ENCODE measurements around the gene RNPEPL1. TPM values are rescaled to one million over a fixed set of nuclear protein-coding genes. Genes with fewer than 3 reads are reported as not detected.

RNPEPL1 gene
- polyA plus RNA-seq, 3 donors = 15.4 to 100 (median 36.4) TPM

- WGBS (ENCODE audit: insufficient coverage) = 87% methylated on average over 3 of the region's 4 CpGs
- H2AFZ ChIP-seq (ENCODE audit: insufficient read depth, low read depth, low read length, poor library complexity, severe bottlenecking) = no peak overlapping the region
- TF ChIP-seq CTCF (IDR thresholded peaks at IDR 0.05) = no peak
- H3K9me3 ChIP-seq (replicated peaks in 1 of 2; ENCODE audit: control insufficient read depth in 1 of 2, insufficient read depth in 1 of 2, low read length in 2 of 2) = no peaks in the 10 kb centered on the region
- intact Hi-C loops (cut with micrococcal nuclease) = loop anchor here (2.0 to 10.0 kb wide), 3 partner anchors 23 to 559 kb away; partner anchors contain the start of genes DUSP28 (in 1 of the 2) and NDUFA10 (in 1 of the 2)
- H3K4me1 ChIP-seq (ENCODE audit: control insufficient read depth in 1 of 2, insufficient read depth in 2 of 2, low read length in 2 of 2) = peaks cover 58 to 69% of the 10 kb centered on the region in 2 donors
- H4K20me1 ChIP-seq (ENCODE audit: insufficient read depth, low read length) = peaks cover 45% of the 10 kb centered on the region
- DNase-seq = no peak
- H3K4me3 Mint-ChIP-seq = no peak overlapping the region
- peak overlapping the region in 1 of 2 donors; percentile 22 for H3K27ac ChIP-seq (ENCODE audit: low read depth in 1 of 2, low read length in 2 of 2)
- H3K9me3 Mint-ChIP-seq = peaks cover 0 to 3% (median 0%) of the 10 kb centered on the region in 7 donors
- H3K9ac ChIP-seq (ENCODE audit: insufficient read depth, low read length, poor library complexity, severe bottlenecking) = no peak overlapping the region
- H3K4me2 ChIP-seq (replicated peaks; ENCODE audit: extremely low read depth, low read length, poor library complexity, severe bottlenecking) = no peak overlapping the region
- H3K36me3 ChIP-seq (replicated peaks in 1 of 2; ENCODE audit: control insufficient read depth in 1 of 2, insufficient read depth in 2 of 2, low read length in 2 of 2) = peaks cover 0 to 8% of the 10 kb centered on the region in 2 donors
- H3K27me3 Mint-ChIP-seq (ENCODE audit: low read depth in 3 of 3) = peaks cover 2 to 3% (median 2%) of the 10 kb centered on the region in 3 donors
- peaks cover 76% of the 10 kb centered on the region for H3K79me2 ChIP-seq (ENCODE audit: insufficient read depth, low read length)
- no peak overlapping the region for H3K4me3 ChIP-seq (replicated peaks in 1 of 3; ENCODE audit: low read depth in 2 of 3, low read length in 3 of 3)
- peaks cover 21 to 25% of the 10 kb centered on the region in 2 donors for H3K36me3 Mint-ChIP-seq
- H3K27ac Mint-ChIP-seq = peak overlapping the region in 4 of 7 donors; percentile 14 to 55 (median 38)
- peaks cover 78% of the 10 kb centered on the region for H3K4me1 Mint-ChIP-seq
- no peaks in the 10 kb centered on the region for H3K27me3 ChIP-seq (ENCODE audit: control insufficient read depth in 2 of 2, insufficient read depth in 2 of 2, low read length in 2 of 2)
Observed at GRCh38 chr2:240583774-240584173, 15.5 kb downstream of the RNPEPL1 start.

- Histone ChIP-seq H3K36me3 (replicated peaks in 1 of 2; ENCODE audit: control insufficient read depth in 1 of 2, insufficient read depth in 2 of 2, low read length in 2 of 2) (peaks cover 0 to 12% of the 10 kb centered on the region in 2 donors), H3K27me3 (ENCODE audit: control insufficient read depth in 2 of 2, insufficient read depth in 2 of 2, low read length in 2 of 2) (no peaks in the 10 kb centered on the region), H4K20me1 (ENCODE audit: insufficient read depth, low read length) (peaks cover 45% of the 10 kb centered on the region), H2AFZ (ENCODE audit: insufficient read depth, low read depth, low read length, poor library complexity, severe bottlenecking) (no peak overlapping the region), H3K4me2 (replicated peaks; ENCODE audit: extremely low read depth, low read length, poor library complexity, severe bottlenecking) (peak overlapping the region; percentile 96), H3K4me1 (ENCODE audit: control insufficient read depth in 1 of 2, insufficient read depth in 2 of 2, low read length in 2 of 2) (peaks cover 50 to 61% of the 10 kb centered on the region in 2 donors), H3K4me3 (replicated peaks in 1 of 3; ENCODE audit: low read depth in 2 of 3, low read length in 3 of 3) (peak overlapping the region in 1 of 3 experiments; percentile 80), H3K9me3 (replicated peaks in 1 of 2; ENCODE audit: control insufficient read depth in 1 of 2, insufficient read depth in 1 of 2, low read length in 2 of 2) (no peaks in the 10 kb centered on the region), H3K27ac (ENCODE audit: low read depth in 1 of 2, low read length in 2 of 2) (peak overlapping the region; percentile 93 to 94), H3K9ac (ENCODE audit: insufficient read depth, low read length, poor library complexity, severe bottlenecking) (peak overlapping the region; percentile 32), H3K79me2 (ENCODE audit: insufficient read depth, low read length) (peaks cover 84% of the 10 kb centered on the region)
- Mint-ChIP-seq H3K36me3 (peaks cover 26 to 31% of the 10 kb centered on the region in 2 donors), H3K4me1 (peaks cover 75% of the 10 kb centered on the region), H3K27ac (peak overlapping the region; percentile 89 to 98 (median 91)), H3K4me3 (peak overlapping the region; percentile 42 to 92), H3K27me3 (ENCODE audit: low read depth in 3 of 3) (peaks cover 2 to 3% (median 2%) of the 10 kb centered on the region in 3 donors), H3K9me3 (peaks cover 0 to 3% (median 0%) of the 10 kb centered on the region in 7 donors)
- TF ChIP-seq CTCF (IDR thresholded peaks at IDR 0.05) = no peak
- 50% methylated on average over 2 of the region's 4 CpGs for WGBS (ENCODE audit: insufficient coverage)
- DNase-seq = peak; percentile 85 to 89 (median 87)
- intact Hi-C loops (cut with micrococcal nuclease) = loop anchor here (2.0 to 10.0 kb wide), 4 partner anchors 24 to 560 kb away; partner anchors contain the start of genes DUSP28 (in 1 of the 2) and NDUFA10 (in 1 of the 2)
Observed at GRCh38 chr2:240584486-240585031, 16.3 kb downstream of the RNPEPL1 start.

Data from CD14-positive monocyte (primary cell).